Neural progenitor cell (in vitro differentiated cells): ENCODE data around the gene ALX3. TPM values are rescaled to one million over a fixed set of nuclear protein-coding genes. Genes with fewer than 3 reads are reported as not detected.

ENCODE experiments used
- DNase-seq: peaks from one replicate; pipeline ENCODE4 v3.0.0-alpha.2; 2016; ENCODE audit warnings: low spot score
- H2AFZ ChIP-seq: fragments of 200-600 bp; sonication (generic); replicated peaks from 2 replicates; pipeline ENCODE4 v1.6.1; 2016; ENCODE audit warnings: antibody characterized with exemption
- H3F3A ChIP-seq: fragments of 200-600 bp; sonication (generic); 2 replicates; pipeline ENCODE4 v1.6.1; 2016; ENCODE audit warnings: antibody characterized with exemption, low read depth
- H3K27ac ChIP-seq: fragments of 200-600 bp; sonication (generic); 2 replicates; pipeline ENCODE4 v1.5.1; 2016; ENCODE audit warnings: mild to moderate bottlenecking
- H3K27me3 ChIP-seq: fragments of 200-600 bp; sonication (generic); 2 replicates; pipeline ENCODE4 v1.6.1; 2016; ENCODE audit warnings: mild to moderate bottlenecking, moderate library complexity
- H3K36me3 ChIP-seq: fragments of 200-600 bp; sonication (generic); 2 replicates; pipeline ENCODE4 v1.5.1; 2016
- H3K4me1 ChIP-seq: fragments of 200-600 bp; sonication (generic); 2 replicates; pipeline ENCODE4 v1.6.1; 2016; ENCODE audit warnings: mixed run types
- H3K4me2 ChIP-seq: fragments of 200-600 bp; sonication (generic); 2 replicates; pipeline ENCODE4 v1.6.1; 2016
- H3K4me3 ChIP-seq: fragments of 200-600 bp; sonication (generic); 2 replicates; pipeline ENCODE4 v1.5.1; 2016
- H3K79me2 ChIP-seq: fragments of 200-600 bp; sonication (generic); 2 replicates; pipeline ENCODE4 v1.6.1; 2016; ENCODE audit warnings: low read depth
- H3K9ac ChIP-seq: fragments of 200-600 bp; sonication (generic); 2 replicates; pipeline ENCODE4 v1.6.1; 2016
- H3K9me3 ChIP-seq: fragments of 200-600 bp; sonication (generic); 2 replicates; pipeline ENCODE4 v1.5.1; 2016; ENCODE audit warnings: low read depth
- H4K20me1 ChIP-seq: fragments of 200-600 bp; sonication (generic); 2 replicates; pipeline ENCODE4 v1.6.1; 2016; ENCODE audit warnings: low read depth
- H3K27ac Mint-ChIP-seq: 3 replicates; pipeline ENCODE4 v1.8.0; 2021; ENCODE audit warnings: mixed read lengths
- H3K27me3 Mint-ChIP-seq: 2 replicates; pipeline ENCODE4 v1.8.0; 2022; ENCODE audit warnings: low read depth, mild to moderate bottlenecking, inconsistent platforms, moderate library complexity, mixed read lengths; ENCODE audit not compliant: insufficient read depth
- H3K36me3 Mint-ChIP-seq: 3 replicates; pipeline ENCODE4 v1.8.0; 2021; ENCODE audit warnings: mixed read lengths
- H3K4me1 Mint-ChIP-seq: 3 replicates; pipeline ENCODE4 v1.8.0; 2021; ENCODE audit warnings: mixed read lengths
- H3K4me3 Mint-ChIP-seq: 3 replicates; pipeline ENCODE4 v1.8.0; 2021; ENCODE audit warnings: mild to moderate bottlenecking, moderate library complexity, mixed read lengths
- H3K9me3 Mint-ChIP-seq: 3 replicates; pipeline ENCODE4 v1.8.0; 2020; ENCODE audit warnings: mixed read lengths
- EZH2 ChIP-seq: fragments of 200-600 bp; sonication (generic); IDR thresholded peaks from 2 replicates; pipeline ENCODE4 v1.6.1; 2017; ENCODE audit warnings: antibody characterized with exemption, mild to moderate bottlenecking, moderate library complexity
- EZH2phosphoT487 ChIP-seq: fragments of 200-600 bp; sonication (generic); IDR thresholded peaks from 2 replicates; pipeline ENCODE4 v1.6.1; 2017; ENCODE audit warnings: antibody characterized with exemption
- total RNA-seq: library from RNA; depleted of rRNA; stranded (reverse); fragments of >200 nt; gene quantifications from 2 replicates; pipeline ENCODE4 v1.2.3, GENCODE V29; 2015; ENCODE audit warnings: low replicate concordance
- TF ChIP-seq, protein P1 (sequence below): fragments of 200-600 bp; sonication (generic); IDR thresholded peaks from 2 replicates; pipeline ENCODE4 v1.5.1; 2017; ENCODE audit warnings: antibody characterized with exemption, mild to moderate bottlenecking

Gene ALX3
- total RNA-seq, 1 donor from 2014 or later: not detected

DNA sequence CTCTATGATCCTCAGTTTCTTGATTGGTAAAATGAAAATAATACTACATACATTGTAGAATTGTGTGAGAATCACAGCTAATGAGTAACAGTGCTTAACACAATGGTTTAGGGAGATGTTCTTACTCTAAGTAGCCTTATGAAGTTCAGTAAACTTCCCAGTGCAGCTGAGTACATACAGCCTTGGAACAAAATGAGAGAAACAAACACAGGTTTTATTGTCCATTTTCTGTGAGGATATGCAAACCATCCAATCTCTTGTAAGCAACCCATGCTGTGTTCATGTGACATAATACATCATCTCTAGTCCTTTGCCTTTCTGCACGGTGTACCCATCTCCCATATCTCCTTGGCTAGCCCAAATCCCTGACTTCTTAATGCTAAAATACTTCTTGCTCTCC lies 50.7 kb downstream of the ALX3 start:
- H2AFZ ChIP-seq: no peak overlapping the region
- Mint-ChIP-seq H3K36me3 (peaks cover 45% of the 10 kb centered on the region), H3K27ac (no peak overlapping the region), H3K27me3 (no peaks in the 10 kb centered on the region), H3K4me1 (no peaks in the 10 kb centered on the region), H3K4me3 (no peak overlapping the region), H3K9me3 (no peaks in the 10 kb centered on the region)
- TF ChIP-seq, protein P1, sequence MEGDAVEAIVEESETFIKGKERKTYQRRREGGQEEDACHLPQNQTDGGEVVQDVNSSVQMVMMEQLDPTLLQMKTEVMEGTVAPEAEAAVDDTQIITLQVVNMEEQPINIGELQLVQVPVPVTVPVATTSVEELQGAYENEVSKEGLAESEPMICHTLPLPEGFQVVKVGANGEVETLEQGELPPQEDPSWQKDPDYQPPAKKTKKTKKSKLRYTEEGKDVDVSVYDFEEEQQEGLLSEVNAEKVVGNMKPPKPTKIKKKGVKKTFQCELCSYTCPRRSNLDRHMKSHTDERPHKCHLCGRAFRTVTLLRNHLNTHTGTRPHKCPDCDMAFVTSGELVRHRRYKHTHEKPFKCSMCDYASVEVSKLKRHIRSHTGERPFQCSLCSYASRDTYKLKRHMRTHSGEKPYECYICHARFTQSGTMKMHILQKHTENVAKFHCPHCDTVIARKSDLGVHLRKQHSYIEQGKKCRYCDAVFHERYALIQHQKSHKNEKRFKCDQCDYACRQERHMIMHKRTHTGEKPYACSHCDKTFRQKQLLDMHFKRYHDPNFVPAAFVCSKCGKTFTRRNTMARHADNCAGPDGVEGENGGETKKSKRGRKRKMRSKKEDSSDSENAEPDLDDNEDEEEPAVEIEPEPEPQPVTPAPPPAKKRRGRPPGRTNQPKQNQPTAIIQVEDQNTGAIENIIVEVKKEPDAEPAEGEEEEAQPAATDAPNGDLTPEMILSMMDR: no peak
- no peak for TF ChIP-seq EZH2phosphoT487
- TF ChIP-seq EZH2: no peak
- H3K79me2 ChIP-seq: no peaks in the 10 kb centered on the region
- H3K9ac ChIP-seq: no peak overlapping the region
- no peaks in the 10 kb centered on the region for H4K20me1 ChIP-seq
- no peaks in the 10 kb centered on the region for H3K9me3 ChIP-seq
- peaks cover 11% of the 10 kb centered on the region for H3F3A ChIP-seq
- H3K4me2 ChIP-seq: no peak overlapping the region
- H3K36me3 ChIP-seq: peaks cover 30% of the 10 kb centered on the region
- H3K4me1 ChIP-seq: no peaks in the 10 kb centered on the region
- H3K27me3 ChIP-seq: no peaks in the 10 kb centered on the region
- no peak for DNase-seq
- H3K27ac ChIP-seq: no peak overlapping the region
- no peak overlapping the region for H3K4me3 ChIP-seq

- Histone ChIP-seq H3K9me3 (no peaks in the 10 kb centered on the region), H3F3A (no peaks in the 10 kb centered on the region), H3K27me3 (no peaks in the 10 kb centered on the region), H3K36me3 (peaks cover 30% of the 10 kb centered on the region), H3K4me3 (no peak overlapping the region), H3K4me2 (no peak overlapping the region), H3K79me2 (no peaks in the 10 kb centered on the region), H3K4me1 (no peaks in the 10 kb centered on the region), H3K27ac (no peak overlapping the region), H2AFZ (no peak overlapping the region), H4K20me1 (no peaks in the 10 kb centered on the region), H3K9ac (no peak overlapping the region)
- TF ChIP-seq EZH2: no peak
- no peak for TF ChIP-seq EZH2phosphoT487
- TF ChIP-seq, protein P1: no peak
- Mint-ChIP-seq H3K9me3 (no peaks in the 10 kb centered on the region), H3K4me3 (no peak overlapping the region), H3K4me1 (no peaks in the 10 kb centered on the region), H3K27me3 (no peaks in the 10 kb centered on the region), H3K27ac (no peak overlapping the region), H3K36me3 (peaks cover 44% of the 10 kb centered on the region)
- no peak for DNase-seq
These were observed 52.1 kb downstream of the ALX3 start for GRCh38 chr1:110018396-110018795.

DNA sequence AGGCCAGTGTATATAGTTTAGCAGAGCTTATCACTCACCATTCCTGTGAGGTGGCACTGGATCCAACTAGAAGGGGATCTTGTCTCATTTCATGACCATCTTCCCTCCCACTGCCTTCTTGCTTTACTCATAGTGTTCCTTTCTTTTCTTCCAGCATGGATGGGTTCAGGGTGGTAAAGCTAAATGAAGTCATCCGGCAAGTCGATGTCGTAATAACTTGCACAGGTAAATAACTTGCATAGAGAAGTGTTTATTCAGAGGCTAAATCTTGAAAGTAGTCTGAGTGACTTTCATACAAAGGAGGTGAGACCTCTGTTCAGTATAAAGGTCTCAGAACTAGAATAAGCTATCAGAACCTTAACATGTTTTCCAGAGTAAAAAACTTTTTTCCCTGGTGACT lies 52.7 kb downstream of the ALX3 start:
- Histone ChIP-seq H4K20me1 (no peaks in the 10 kb centered on the region), H3F3A (no peaks in the 10 kb centered on the region), H3K27ac (no peak overlapping the region), H3K9me3 (no peaks in the 10 kb centered on the region), H3K9ac (no peak overlapping the region), H3K79me2 (no peaks in the 10 kb centered on the region), H3K36me3 (peaks cover 34% of the 10 kb centered on the region), H3K4me2 (no peak overlapping the region), H3K27me3 (no peaks in the 10 kb centered on the region), H3K4me1 (no peaks in the 10 kb centered on the region), H2AFZ (no peak overlapping the region), H3K4me3 (no peak overlapping the region)
- DNase-seq: no peak
- H3K27ac Mint-ChIP-seq: no peak overlapping the region
- no peaks in the 10 kb centered on the region for H3K27me3 Mint-ChIP-seq
- no peak overlapping the region for H3K4me3 Mint-ChIP-seq
- TF ChIP-seq, protein P1: no peak
- TF ChIP-seq EZH2 (no peak), EZH2phosphoT487 (no peak)
- no peaks in the 10 kb centered on the region for H3K4me1 Mint-ChIP-seq
- no peaks in the 10 kb centered on the region for H3K9me3 Mint-ChIP-seq
- peaks cover 42% of the 10 kb centered on the region for H3K36me3 Mint-ChIP-seq
